Measurements from ENCODE around the gene B3GNT8. TPM values are rescaled to one million over a fixed set of nuclear protein-coding genes. Genes with fewer than 3 reads are reported as not detected.

Gene B3GNT8
- total RNA-seq, 1 donor from 2014 or later: not detected

DNA sequence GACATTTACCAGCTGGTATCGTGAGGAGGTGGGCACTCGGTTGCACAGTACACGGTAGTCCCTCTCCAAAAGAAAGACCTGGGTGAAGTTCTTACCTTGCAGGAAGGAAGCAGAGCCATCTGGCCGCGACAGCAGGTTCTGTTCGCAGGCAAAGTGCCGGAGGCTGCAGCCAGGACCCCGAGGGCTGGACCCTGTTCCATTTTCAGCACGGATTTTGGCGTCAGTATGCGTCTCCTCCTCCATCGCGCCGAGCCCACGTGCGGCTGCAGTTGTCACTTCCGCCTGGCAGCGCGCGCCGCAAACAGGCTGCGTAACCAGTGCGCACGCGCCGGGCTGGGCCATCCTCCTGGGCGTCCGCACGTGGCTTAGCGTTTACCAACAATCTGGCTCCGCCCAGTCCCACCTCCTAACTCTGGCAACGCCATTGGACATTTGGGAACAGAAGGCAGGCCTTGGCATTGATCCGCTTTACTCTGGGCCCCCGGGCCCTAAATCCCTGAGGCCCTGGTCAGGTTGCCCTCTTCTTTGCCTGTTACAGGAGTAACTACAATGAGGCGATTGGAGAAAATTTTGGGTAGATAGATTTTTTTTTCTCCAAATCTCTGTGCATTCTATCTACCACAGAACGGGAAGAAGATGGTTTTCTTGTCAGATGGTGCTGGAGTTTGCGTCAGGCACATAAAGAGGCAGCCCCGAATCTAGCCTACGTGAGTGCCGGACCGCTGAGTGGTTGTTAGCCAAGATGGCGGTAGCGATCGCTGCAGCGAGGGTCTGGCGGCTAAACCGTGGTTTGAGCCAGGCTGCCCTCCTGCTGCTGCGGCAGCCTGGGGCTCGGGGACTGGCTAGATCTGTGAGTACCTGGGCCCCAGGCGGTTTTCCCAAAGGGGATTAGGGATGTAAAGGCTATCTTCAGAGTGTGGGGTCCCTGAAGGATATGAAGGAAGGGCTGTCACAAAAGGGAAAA, 29.8 kb downstream of the B3GNT8 start, which contains the start of the genes BCKDHA and EXOSC5:
Gene BCKDHA (plus strand): TSS at position 733 of the 964 bp plus-strand sequence. CDS start 10 bp downstream, at position 743.
Gene EXOSC5 (minus strand): TSS at position 274 of the 964 bp plus-strand sequence. CDS start 31 bp downstream, at position 243.
- Histone ChIP-seq H4K20me1 (ENCODE audit: low read depth) (peaks cover 5% of the 10 kb centered on the region), H3K79me2 (ENCODE audit: low read depth) (peaks cover 42% of the 10 kb centered on the region), H3F3A (ENCODE audit: low read depth) (peaks cover 4% of the 10 kb centered on the region), H3K36me3 (no peaks in the 10 kb centered on the region), H3K4me2 (peak within 1 kb of the TSS; percentile 97), H3K9me3 (ENCODE audit: low read depth) (no peaks in the 10 kb centered on the region), H3K4me1 (peaks cover 7% of the 10 kb centered on the region), H3K4me3 (peak within 1 kb of the TSS; percentile 98), H3K27me3 (no peaks in the 10 kb centered on the region), H3K27ac (peak within 1 kb of the TSS; percentile 97), H2AFZ (replicated peaks) (peak within 1 kb of the TSS; percentile 94), H3K9ac (peak within 1 kb of the TSS; percentile 93)
- Mint-ChIP-seq H3K4me1 (peaks cover 26% of the 10 kb centered on the region), H3K36me3 (peaks cover 2% of the 10 kb centered on the region), H3K27me3 (ENCODE audit: insufficient read depth, low read depth) (peaks cover 8% of the 10 kb centered on the region), H3K4me3 (peak within 1 kb of the TSS; percentile 98), H3K27ac (peak within 1 kb of the TSS; percentile 100), H3K9me3 (no peaks in the 10 kb centered on the region)
- TF ChIP-seq EZH2phosphoT487 (IDR thresholded peaks at IDR 0.05) (no peak), EZH2 (IDR thresholded peaks at IDR 0.05) (no peak)
- TF ChIP-seq, protein P1, sequence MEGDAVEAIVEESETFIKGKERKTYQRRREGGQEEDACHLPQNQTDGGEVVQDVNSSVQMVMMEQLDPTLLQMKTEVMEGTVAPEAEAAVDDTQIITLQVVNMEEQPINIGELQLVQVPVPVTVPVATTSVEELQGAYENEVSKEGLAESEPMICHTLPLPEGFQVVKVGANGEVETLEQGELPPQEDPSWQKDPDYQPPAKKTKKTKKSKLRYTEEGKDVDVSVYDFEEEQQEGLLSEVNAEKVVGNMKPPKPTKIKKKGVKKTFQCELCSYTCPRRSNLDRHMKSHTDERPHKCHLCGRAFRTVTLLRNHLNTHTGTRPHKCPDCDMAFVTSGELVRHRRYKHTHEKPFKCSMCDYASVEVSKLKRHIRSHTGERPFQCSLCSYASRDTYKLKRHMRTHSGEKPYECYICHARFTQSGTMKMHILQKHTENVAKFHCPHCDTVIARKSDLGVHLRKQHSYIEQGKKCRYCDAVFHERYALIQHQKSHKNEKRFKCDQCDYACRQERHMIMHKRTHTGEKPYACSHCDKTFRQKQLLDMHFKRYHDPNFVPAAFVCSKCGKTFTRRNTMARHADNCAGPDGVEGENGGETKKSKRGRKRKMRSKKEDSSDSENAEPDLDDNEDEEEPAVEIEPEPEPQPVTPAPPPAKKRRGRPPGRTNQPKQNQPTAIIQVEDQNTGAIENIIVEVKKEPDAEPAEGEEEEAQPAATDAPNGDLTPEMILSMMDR (IDR thresholded peaks at IDR 0.05): no peak
- DNase-seq (ENCODE audit: low spot score): peak; percentile 100

DNA sequence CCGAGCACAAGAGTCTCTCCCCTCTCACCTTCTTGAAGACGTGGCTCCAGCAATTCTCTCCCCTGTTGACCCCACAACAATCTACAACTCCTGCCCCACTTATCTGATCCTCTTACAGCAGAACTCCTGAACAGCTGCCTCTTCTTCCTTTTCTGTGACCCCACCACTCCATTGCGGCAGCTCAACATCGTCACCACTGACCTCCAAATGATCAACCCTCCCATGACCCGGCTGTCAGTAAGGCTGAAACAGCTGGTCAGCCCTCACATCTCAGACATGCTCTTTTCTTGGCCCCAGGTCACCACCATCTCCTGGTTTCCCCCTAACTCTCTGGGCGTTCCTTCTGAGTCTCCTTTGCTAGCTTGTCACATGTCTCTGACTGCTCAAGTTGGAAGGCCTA, 31.8 kb downstream of the B3GNT8 start:
- no peaks in the 10 kb centered on the region for H3K27me3 ChIP-seq
- Mint-ChIP-seq H3K36me3 (peaks cover 2% of the 10 kb centered on the region), H3K4me3 (peak overlapping the region; percentile 98), H3K27ac (peak overlapping the region; percentile 15), H3K9me3 (no peaks in the 10 kb centered on the region), H3K4me1 (peaks cover 26% of the 10 kb centered on the region), H3K27me3 (ENCODE audit: insufficient read depth, low read depth) (peaks cover 8% of the 10 kb centered on the region)
- no peak overlapping the region for H3K4me2 ChIP-seq
- H3K4me3 ChIP-seq: no peak overlapping the region
- no peaks in the 10 kb centered on the region for H3K9me3 ChIP-seq (ENCODE audit: low read depth)
- H2AFZ ChIP-seq (replicated peaks): no peak overlapping the region
- H3K36me3 ChIP-seq: no peaks in the 10 kb centered on the region
- DNase-seq (ENCODE audit: low spot score): no peak
- H3K79me2 ChIP-seq (ENCODE audit: low read depth): peaks cover 42% of the 10 kb centered on the region
- no peak overlapping the region for H3K27ac ChIP-seq
- peaks cover 4% of the 10 kb centered on the region for H3F3A ChIP-seq (ENCODE audit: low read depth)
- no peak overlapping the region for H3K9ac ChIP-seq
- H4K20me1 ChIP-seq (ENCODE audit: low read depth): no peaks in the 10 kb centered on the region
- peaks cover 7% of the 10 kb centered on the region for H3K4me1 ChIP-seq
- TF ChIP-seq EZH2phosphoT487 (IDR thresholded peaks at IDR 0.05) (no peak), EZH2 (IDR thresholded peaks at IDR 0.05) (no peak)
- TF ChIP-seq, protein P1 (IDR thresholded peaks at IDR 0.05): no peak

DNA sequence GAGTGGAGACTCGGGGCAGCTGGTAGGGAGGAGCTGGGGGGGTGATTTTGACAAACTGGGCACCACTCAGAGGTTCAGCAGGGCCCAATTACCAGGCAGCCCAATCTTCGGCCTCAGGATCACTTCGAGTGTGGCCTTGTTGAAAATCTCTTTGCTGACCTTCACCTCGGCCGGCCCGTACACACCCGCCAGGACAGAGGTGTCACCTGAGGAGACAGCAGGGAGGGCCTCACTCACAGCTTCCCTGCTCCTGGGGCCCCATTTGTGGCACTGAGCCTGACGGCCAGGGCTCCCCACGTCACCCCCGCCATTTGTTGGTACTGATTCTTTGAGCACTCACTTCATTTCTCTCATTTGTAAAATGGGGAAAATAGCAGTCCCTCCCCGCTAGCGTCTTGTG, 34.4 kb downstream of the B3GNT8 start:
- H3K9me3 Mint-ChIP-seq: no peaks in the 10 kb centered on the region
- peaks cover 2% of the 10 kb centered on the region for H3K36me3 Mint-ChIP-seq
- no peak overlapping the region for H3K9ac ChIP-seq
- H3K79me2 ChIP-seq (ENCODE audit: low read depth): peaks cover 19% of the 10 kb centered on the region
- no peak overlapping the region for H2AFZ ChIP-seq (replicated peaks)
- H3F3A ChIP-seq (ENCODE audit: low read depth): peaks cover 4% of the 10 kb centered on the region
- H3K4me2 ChIP-seq: no peak overlapping the region
- H3K4me1 Mint-ChIP-seq: peaks cover 14% of the 10 kb centered on the region
- no peak overlapping the region for H3K27ac ChIP-seq
- no peaks in the 10 kb centered on the region for H4K20me1 ChIP-seq (ENCODE audit: low read depth)
- TF ChIP-seq EZH2phosphoT487 (IDR thresholded peaks at IDR 0.05) (no peak), EZH2 (IDR thresholded peaks at IDR 0.05) (no peak)
- TF ChIP-seq, protein P1 (IDR thresholded peaks at IDR 0.05): no peak
- H3K4me3 Mint-ChIP-seq: no peak overlapping the region
- H3K27me3 Mint-ChIP-seq (ENCODE audit: insufficient read depth, low read depth): peaks cover 9% of the 10 kb centered on the region
- DNase-seq (ENCODE audit: low spot score): no peak
- no peaks in the 10 kb centered on the region for H3K4me1 ChIP-seq
- H3K27ac Mint-ChIP-seq: no peak overlapping the region
- no peaks in the 10 kb centered on the region for H3K9me3 ChIP-seq (ENCODE audit: low read depth)
- no peak overlapping the region for H3K4me3 ChIP-seq
- H3K27me3 ChIP-seq: no peaks in the 10 kb centered on the region
- no peaks in the 10 kb centered on the region for H3K36me3 ChIP-seq

All from neural progenitor cell (in vitro differentiated cells).